Heart right ventricle (tissue), 16 donors: Measurements from ENCODE around the gene SKI. TPM values are rescaled to one million over a fixed set of nuclear protein-coding genes. Genes with fewer than 3 reads are reported as not detected.

ENCODE experiments used
- ATAC-seq, 8 donors: fragments of 200-7000 bp; cut with Tn5 transposase; one replicate each; pipeline ENCODE4 v1.9.1; 2020; ENCODE audit warnings: mild to moderate bottlenecking in 8 of 8, moderate library complexity in 8 of 8, moderate number of reproducible peaks in 1 of 8
- DNase-seq, 2 donors: peaks; one replicate each; pipeline ENCODE4 v3.0.0-alpha.2; 2020
- H3K27ac ChIP-seq, 10 donors: fragments of 200-600 bp; sonication (generic) in 2 of 10; one replicate each; pipeline versions ENCODE4 v1.5.0 to v1.8.0; 2020 to 2022; ENCODE audit warnings: mild to moderate bottlenecking in 3 of 10
- H3K27me3 ChIP-seq, 7 donors: fragments of 200-600 bp; one replicate each; pipeline ENCODE4 v1.8.0; 2021 to 2022; ENCODE audit warnings: mild to moderate bottlenecking in 2 of 7
- H3K36me3 ChIP-seq, 9 donors: fragments of 200-600 bp; sonication (generic) in 1 of 9; one replicate each; pipeline versions ENCODE4 v1.5.0 to v1.8.0; 2020 to 2022; ENCODE audit warnings: mild to moderate bottlenecking in 2 of 9
- H3K4me1 ChIP-seq, 9 donors: fragments of 200-600 bp; sonication (generic) in 1 of 9; one replicate each; pipeline versions ENCODE4 v1.5.0 to v1.8.0; 2020 to 2022; ENCODE audit warnings: mild to moderate bottlenecking in 4 of 9
- H3K4me3 ChIP-seq, 10 donors: fragments of 200-600 bp; sonication (generic) in 2 of 10; one replicate each; pipeline versions ENCODE4 v1.5.0 to v1.8.0; 2020 to 2022; ENCODE audit warnings: mild to moderate bottlenecking in 7 of 10, moderate library complexity in 2 of 10
- H3K9me3 ChIP-seq, 11 donors: fragments of 200-600 bp in 10 of 11; sonication (generic) in 2 of 11; one replicate each; pipeline versions ENCODE4 v1.5.0 to v1.8.0; 2013 to 2022; ENCODE audit warnings: mild to moderate bottlenecking in 2 of 11, control low read depth in 1 of 11, moderate library complexity in 1 of 11
- WGBS, 2 donors: extraction: QIAGEN DNeasy Blood & Tissue Kit; methylation state at CpG; one replicate each; pipeline ENCODE4 v1.1.7; 2013; ENCODE audit warnings: inconsistent platforms in 1 of 2; 5-methylcytosine and 5-hydroxymethylcytosine counted together
- intact Hi-C, 10 donors: fragments of 100-400 bp; cut with DNase I; formaldehyde crosslinking; loops; one replicate each; pipeline versions ENCODE4 v1.11.1 to v1.14.2; 2022
- polyA plus RNA-seq, 2 donors: library from polyadenylated mRNA; stranded (reverse); fragments of 200-250 nt; gene quantifications; one replicate each; pipeline ENCODE4 v1.2.3, GENCODE V29; 2013
- total RNA-seq, 10 donors: library from RNA; stranded (reverse); fragmentation: NEBNext Ultra II Directional in 3 of 10; extraction: Animal tissue kit (Norgen Biotek cat#: 25700) in 3 of 10; gene quantifications; one replicate each; pipeline versions ENCODE4 v1.2.1 to v1.2.4, GENCODE V29; 2021 to 2023
- TF ChIP-seq, protein P1 (sequence below), 9 donors: fragments of 200-600 bp; sonication (generic) in 2 of 9; IDR thresholded peaks; one replicate each; pipeline versions ENCODE4 v1.5.0 to v1.8.0; 2021 to 2022; ENCODE audit warnings: antibody characterized with exemption in 9 of 9, mild to moderate bottlenecking in 5 of 9, moderate library complexity in 1 of 9
- donor health status: Arrhythmogenic right ventricular cardiomyopathy.
- donor health status: ischemic (EF 13 %, LVEDD 7.1; RV severe dilation, severe dysfunction).
- donor health status: healthy with polysubstance abuse.
- donor health status: DM: no; HTN: yes; CAD: no.
- donor health status: DM: no; HTN: no; CAD: no.
- donor health status: ischemic (EF 25% LVEDD 6.9; RV normal size, moderate dysfunction).
- donor health status: ischemic (EF 25% LVEDD 5.7; RV mildly dilated, moderate dysfunction).
- donor health status: healthy.
- donor health status: DM: yes; HTN: yes; CAD: no.
- donor health status: Ischemic cardiomyopathy.
- donor health status: ischemic (EF 35%, LVEDD 5.7; RV mildly dilated, moderate dysfunction).
- donor health status: nonischemic (EF 11% LVEDD 7.7; RV severe dilation, severe dysfunction).
- donor health status: DM: yes; HTN: yes; CAD: no.
- donor health status: PGD.
- donor health status: ischemic (EF 29% LVEDD 5.4; RV normal size, mild dysfunction).
- donor health status: nonischemic (EF 23%, LVEDD 6.1; RV moderate dilation, normal function).

Gene SKI
- total and polyA plus RNA-seq, 12 donors: 13.8 to 50.9 (median 35.6) TPM

DNA sequence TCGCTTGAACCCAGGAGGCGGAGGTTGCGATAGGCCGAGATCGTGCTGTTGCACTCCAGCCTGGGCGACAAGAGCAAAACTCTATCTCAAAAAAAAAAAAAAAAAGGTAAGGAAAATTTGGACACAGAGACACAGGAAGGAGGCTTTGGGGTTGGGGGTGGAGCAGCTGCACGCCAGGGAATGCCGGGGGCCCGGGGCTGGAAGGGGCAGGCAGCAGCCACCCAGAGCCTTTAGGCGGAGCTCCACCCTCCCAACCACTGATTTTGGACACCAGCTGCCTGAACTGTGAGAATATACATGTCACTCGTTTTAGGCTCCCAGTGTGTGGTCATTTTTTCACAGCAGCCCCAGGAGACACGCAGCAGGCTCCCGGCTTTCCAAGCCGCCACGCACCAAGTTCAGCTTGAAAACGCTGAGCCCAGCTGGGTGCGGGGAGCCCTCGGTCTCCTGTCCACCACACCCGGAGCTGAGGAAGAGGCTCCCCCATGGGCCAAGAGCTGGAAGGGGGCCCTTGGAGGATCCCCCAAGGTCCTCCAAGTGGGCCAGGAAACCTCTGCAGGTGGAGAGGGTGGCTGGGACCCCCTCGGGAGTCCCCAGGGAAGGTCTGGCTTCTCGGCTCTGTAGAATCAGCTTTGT, 27.7 kb upstream of the SKI start:
- WGBS, 2 donors: 69 to 74% methylated on average over 21 of the region's 21 CpGs
- no peak for DNase-seq

DNA sequence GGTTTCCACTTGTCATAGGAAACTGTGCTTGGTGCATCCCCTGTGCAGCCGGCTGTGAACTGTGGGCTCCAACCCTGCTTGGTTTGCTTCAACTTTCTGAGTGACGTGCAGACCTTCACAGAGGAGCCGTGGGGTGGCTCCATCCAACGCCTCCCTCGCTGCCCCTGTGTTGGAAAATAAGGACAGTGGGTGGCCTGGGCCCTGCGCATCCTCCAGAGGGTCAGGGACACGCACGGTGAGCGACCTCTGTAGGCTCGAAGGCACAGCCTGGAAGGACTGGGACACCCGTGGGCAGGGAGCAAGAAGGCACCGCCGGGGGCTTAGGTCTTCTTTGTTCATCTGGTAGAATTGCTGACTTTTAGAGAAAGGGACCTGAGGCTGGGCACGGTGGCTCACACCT, 27.1 kb upstream of the SKI start:
- intact Hi-C loops: loop anchor here in 1 of 10 donors (5.0 kb wide), 1 partner anchor 341 kb away; no protein-coding TSS in a partner anchor
- Histone ChIP-seq H3K4me3 (no peak overlapping the region), H3K36me3 (no peaks in the 10 kb centered on the region), H3K9me3 (no peaks in the 10 kb centered on the region), H3K27me3 (no peaks in the 10 kb centered on the region), H3K4me1 (peaks cover 27 to 58% (median 47%) of the 10 kb centered on the region in 9 donors), H3K27ac (no peak overlapping the region)
- DNase-seq (no peak), ATAC-seq (no peak)
- TF ChIP-seq, protein P1, sequence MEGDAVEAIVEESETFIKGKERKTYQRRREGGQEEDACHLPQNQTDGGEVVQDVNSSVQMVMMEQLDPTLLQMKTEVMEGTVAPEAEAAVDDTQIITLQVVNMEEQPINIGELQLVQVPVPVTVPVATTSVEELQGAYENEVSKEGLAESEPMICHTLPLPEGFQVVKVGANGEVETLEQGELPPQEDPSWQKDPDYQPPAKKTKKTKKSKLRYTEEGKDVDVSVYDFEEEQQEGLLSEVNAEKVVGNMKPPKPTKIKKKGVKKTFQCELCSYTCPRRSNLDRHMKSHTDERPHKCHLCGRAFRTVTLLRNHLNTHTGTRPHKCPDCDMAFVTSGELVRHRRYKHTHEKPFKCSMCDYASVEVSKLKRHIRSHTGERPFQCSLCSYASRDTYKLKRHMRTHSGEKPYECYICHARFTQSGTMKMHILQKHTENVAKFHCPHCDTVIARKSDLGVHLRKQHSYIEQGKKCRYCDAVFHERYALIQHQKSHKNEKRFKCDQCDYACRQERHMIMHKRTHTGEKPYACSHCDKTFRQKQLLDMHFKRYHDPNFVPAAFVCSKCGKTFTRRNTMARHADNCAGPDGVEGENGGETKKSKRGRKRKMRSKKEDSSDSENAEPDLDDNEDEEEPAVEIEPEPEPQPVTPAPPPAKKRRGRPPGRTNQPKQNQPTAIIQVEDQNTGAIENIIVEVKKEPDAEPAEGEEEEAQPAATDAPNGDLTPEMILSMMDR (IDR thresholded peaks at IDR 0.05): no peak
- 93 to 94% methylated on average over 14 of the region's 14 CpGs for WGBS, 2 donors

More for the DNA sequence above, 27.7 kb upstream of the SKI start:
- Histone ChIP-seq H3K27ac (peak overlapping the region in 3 of 10 donors; percentile 85 to 89 (median 86)), H3K27me3 (no peaks in the 10 kb centered on the region), H3K36me3 (no peaks in the 10 kb centered on the region), H3K9me3 (no peaks in the 10 kb centered on the region), H3K4me3 (peak overlapping the region in 4 of 10 donors; percentile 52 to 64 (median 62)), H3K4me1 (peaks cover 26 to 58% (median 46%) of the 10 kb centered on the region in 9 donors)
- TF ChIP-seq, protein P1 (IDR thresholded peaks at IDR 0.05): no peak
- intact Hi-C loops: loop anchor here in 1 of 10 donors (5.0 kb wide), 1 partner anchor 342 kb away; no protein-coding TSS in a partner anchor
- ATAC-seq: no peak

DNA sequence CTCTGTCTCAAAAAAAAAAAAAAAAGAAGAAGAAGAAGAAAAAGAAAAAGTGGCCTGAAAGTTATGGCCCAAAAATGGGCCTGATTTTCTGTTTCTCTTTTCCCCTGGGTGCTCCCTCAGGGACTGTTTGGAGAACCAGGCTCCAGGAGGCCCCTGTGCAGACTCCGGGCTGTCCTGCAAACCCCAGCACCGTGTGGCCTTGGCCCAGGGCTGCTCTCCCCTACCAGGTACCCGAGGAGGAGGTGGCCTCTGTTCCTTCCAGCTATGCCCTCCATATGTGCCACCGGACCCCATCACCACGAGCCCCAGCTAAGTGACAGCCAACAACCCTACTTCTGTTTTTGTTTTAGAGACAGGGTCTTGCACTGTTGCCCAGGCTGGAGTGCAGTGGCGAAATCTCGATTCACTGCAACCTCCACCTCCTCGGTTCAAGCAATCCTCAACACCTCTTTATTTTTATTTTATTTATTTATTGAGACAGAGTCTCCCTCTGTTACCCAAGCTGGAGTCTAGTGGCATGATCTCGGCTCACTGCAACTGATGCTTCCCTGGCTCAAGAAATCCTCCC, 26.0 kb upstream of the SKI start:
- Histone ChIP-seq H3K36me3 (no peaks in the 10 kb centered on the region), H3K27me3 (no peaks in the 10 kb centered on the region), H3K4me3 (no peak overlapping the region), H3K9me3 (no peaks in the 10 kb centered on the region), H3K4me1 (peaks cover 30 to 66% (median 57%) of the 10 kb centered on the region in 9 donors), H3K27ac (no peak overlapping the region)
- TF ChIP-seq, protein P1 (IDR thresholded peaks at IDR 0.05): no peak
- DNase-seq (no peak), ATAC-seq (no peak)
- intact Hi-C loops: loop anchor here in 1 of 10 donors (5.0 kb wide), 1 partner anchor 340 kb away; no protein-coding TSS in a partner anchor
- 91 to 95% methylated on average over 9 of the region's 9 CpGs for WGBS, 2 donors

DNA sequence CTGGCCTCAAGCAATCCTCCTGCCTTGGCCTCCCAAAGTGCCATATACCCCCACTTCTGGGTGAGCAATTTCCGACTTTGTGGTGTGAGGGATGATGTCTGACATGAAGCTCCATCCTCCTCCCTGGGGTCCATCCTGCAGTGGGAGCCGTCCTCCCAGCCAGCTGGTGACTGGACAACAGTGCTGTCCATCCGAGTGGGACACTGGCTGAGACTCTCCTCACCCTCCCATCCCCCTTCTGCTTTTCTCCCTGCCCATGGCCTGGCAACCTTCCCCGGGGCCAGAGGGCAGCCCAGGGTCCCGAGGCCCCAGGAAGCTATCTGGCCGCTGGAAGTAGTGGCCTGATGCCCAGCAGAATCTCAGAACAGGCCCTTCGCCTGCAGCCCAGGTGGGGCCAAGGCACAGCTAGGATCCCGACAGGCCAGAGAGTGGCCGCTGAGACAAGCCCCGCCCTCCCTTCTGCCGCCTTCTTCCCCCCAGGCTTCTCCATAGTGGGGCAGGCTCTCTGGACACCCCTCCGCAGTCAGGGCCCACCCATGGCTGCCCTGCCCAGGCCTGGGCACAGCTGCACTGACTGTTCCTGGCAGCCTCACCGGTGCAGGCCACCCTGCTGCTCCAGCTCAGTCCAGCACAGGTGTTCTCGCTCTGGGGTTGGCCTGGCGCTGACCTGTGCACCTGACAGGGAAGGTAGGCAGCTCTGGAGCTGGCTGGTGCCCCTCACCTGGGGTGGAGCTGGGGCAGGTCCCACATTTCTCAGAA, 25.1 kb upstream of the SKI start:
- DNase-seq: peak; percentile 16 to 30
- Histone ChIP-seq H3K9me3 (no peaks in the 10 kb centered on the region), H3K27me3 (no peaks in the 10 kb centered on the region), H3K27ac (peak overlapping the region in 7 of 10 donors; percentile 5 to 96 (median 91)), H3K36me3 (no peaks in the 10 kb centered on the region), H3K4me1 (peaks cover 37 to 75% (median 64%) of the 10 kb centered on the region in 9 donors), H3K4me3 (no peak overlapping the region)
- TF ChIP-seq, protein P1 (IDR thresholded peaks at IDR 0.05): no peak
- intact Hi-C loops: loop anchor here in 1 of 10 donors (5.0 kb wide), 1 partner anchor 339 kb away; no protein-coding TSS in a partner anchor
- no peak for ATAC-seq
- 91 to 92% methylated on average over 15 of the region's 15 CpGs for WGBS, 2 donors
